Amniotic stem cell (primary cell): ENCODE data around the gene INSIG1.
A peak's percentile ranks its signal among the peaks of the same experiment; 100 is the strongest.

ENCODE experiments used
- DNase-seq: peaks from one replicate; lab custom pipeline; 2025; lab: John Stamatoyannopoulos, UW

INSIG1 gene

GRCh38 chr7:155297517-155298287 is at the start of gene INSIG1:
Gene INSIG1, plus strand, starts transcription at chr7:155297878. Its CDS starts 408 bp downstream, at chr7:155298286.
- peak; percentile 79 for DNase-seq

- DNase-seq = no peak
These were observed 49.3 kb upstream of the INSIG1 start for GRCh38 chr7:155248366-155248756.

GRCh38 chr7:155251831-155252230 is 45.8 kb upstream of the INSIG1 start:
- DNase-seq = no peak

- DNase-seq = no peak
These were observed 45.2 kb upstream of the INSIG1 start for GRCh38 chr7:155252444-155252887.

- DNase-seq = no peak
These were observed 44.7 kb upstream of the INSIG1 start for GRCh38 chr7:155252892-155253501.

GRCh38 chr7:155254018-155254417 is 43.7 kb upstream of the INSIG1 start:
- DNase-seq = no peak

- no peak for DNase-seq
These were observed 42.6 kb upstream of the INSIG1 start for GRCh38 chr7:155255071-155255470.

- no peak for DNase-seq
These were observed 42.1 kb upstream of the INSIG1 start for GRCh38 chr7:155255621-155256020.

GRCh38 chr7:155256081-155256760 is 41.5 kb upstream of the INSIG1 start:
- no peak for DNase-seq

GRCh38 chr7:155256761-155257481 is 40.8 kb upstream of the INSIG1 start:
- DNase-seq = no peak

GRCh38 chr7:155257482-155258225 is 40.0 kb upstream of the INSIG1 start:
- no peak for DNase-seq

GRCh38 chr7:155258226-155258560 is 39.5 kb upstream of the INSIG1 start:
- peak; percentile 20 for DNase-seq

- DNase-seq = no peak
These were observed 37.7 kb upstream of the INSIG1 start for GRCh38 chr7:155259866-155260497.

GRCh38 chr7:155260498-155260872 is 37.2 kb upstream of the INSIG1 start:
- no peak for DNase-seq

GRCh38 chr7:155261031-155261985 is 36.4 kb upstream of the INSIG1 start:
- DNase-seq = no peak

GRCh38 chr7:155262031-155262430 is 35.6 kb upstream of the INSIG1 start:
- no peak for DNase-seq

- DNase-seq = no peak
These were observed 34.6 kb upstream of the INSIG1 start for GRCh38 chr7:155263051-155263450.

- DNase-seq = no peak
These were observed 34.0 kb upstream of the INSIG1 start for GRCh38 chr7:155263581-155264143.

- no peak for DNase-seq
These were observed 32.5 kb upstream of the INSIG1 start for GRCh38 chr7:155265144-155265543.

GRCh38 chr7:155265961-155266360 is 31.7 kb upstream of the INSIG1 start:
- no peak for DNase-seq
